ENCODE measurements around the gene SALL4.

DNA sequence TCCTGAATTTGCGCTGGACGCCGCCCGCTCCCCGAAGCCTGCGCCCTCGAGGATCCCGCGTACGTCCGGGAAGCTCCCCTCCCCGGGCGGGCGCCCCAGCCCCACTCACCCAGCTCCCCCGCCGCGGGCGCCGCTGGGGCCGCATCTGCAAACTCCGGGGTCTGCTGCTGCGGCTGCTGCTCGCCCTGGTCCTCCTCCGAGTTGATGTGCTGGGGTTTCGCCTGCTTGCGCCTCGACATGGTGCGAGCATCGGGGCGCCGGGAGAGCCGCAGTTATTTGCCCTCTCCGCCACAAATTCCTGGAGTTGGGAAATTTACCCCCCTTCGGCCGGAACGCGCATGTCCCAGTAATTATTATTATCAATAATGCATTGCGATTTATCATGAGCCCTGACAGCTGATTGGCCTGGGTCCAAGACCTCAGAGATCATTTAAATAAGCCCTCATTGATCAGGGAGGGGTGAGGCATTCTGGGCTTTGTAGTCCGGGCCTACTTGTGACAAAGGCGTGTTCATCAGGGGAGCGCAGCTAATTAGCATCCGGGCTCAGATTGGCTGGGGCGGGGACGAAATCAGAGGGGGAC lies at the start of gene SALL4:
- TF ChIP-seq, protein P1, sequence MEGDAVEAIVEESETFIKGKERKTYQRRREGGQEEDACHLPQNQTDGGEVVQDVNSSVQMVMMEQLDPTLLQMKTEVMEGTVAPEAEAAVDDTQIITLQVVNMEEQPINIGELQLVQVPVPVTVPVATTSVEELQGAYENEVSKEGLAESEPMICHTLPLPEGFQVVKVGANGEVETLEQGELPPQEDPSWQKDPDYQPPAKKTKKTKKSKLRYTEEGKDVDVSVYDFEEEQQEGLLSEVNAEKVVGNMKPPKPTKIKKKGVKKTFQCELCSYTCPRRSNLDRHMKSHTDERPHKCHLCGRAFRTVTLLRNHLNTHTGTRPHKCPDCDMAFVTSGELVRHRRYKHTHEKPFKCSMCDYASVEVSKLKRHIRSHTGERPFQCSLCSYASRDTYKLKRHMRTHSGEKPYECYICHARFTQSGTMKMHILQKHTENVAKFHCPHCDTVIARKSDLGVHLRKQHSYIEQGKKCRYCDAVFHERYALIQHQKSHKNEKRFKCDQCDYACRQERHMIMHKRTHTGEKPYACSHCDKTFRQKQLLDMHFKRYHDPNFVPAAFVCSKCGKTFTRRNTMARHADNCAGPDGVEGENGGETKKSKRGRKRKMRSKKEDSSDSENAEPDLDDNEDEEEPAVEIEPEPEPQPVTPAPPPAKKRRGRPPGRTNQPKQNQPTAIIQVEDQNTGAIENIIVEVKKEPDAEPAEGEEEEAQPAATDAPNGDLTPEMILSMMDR (conservative IDR thresholded peaks at IDR 0.05; ENCODE audit: low read length) = no peak
- TF ChIP-seq EZH2phosphoT487 (IDR thresholded peaks at IDR 0.05; ENCODE audit: borderline replicate concordance) = no peak
